DMS79 treated with DMSO at 0.1 percent for 48 hours (cell line): ENCODE measurements around the gene PLAGL2.
A peak's percentile ranks its signal among the peaks of the same experiment; 100 is the strongest.
"Not testable (repeated sequence)": the region's sequence is repeated elsewhere in the genome, so short reads cannot be mapped to it uniquely, and the experiment has no call there.

ENCODE experiments used
- DNase-seq: peaks from one replicate; lab custom pipeline; 2025; lab: John Stamatoyannopoulos, UW

PLAGL2 gene

DNA sequence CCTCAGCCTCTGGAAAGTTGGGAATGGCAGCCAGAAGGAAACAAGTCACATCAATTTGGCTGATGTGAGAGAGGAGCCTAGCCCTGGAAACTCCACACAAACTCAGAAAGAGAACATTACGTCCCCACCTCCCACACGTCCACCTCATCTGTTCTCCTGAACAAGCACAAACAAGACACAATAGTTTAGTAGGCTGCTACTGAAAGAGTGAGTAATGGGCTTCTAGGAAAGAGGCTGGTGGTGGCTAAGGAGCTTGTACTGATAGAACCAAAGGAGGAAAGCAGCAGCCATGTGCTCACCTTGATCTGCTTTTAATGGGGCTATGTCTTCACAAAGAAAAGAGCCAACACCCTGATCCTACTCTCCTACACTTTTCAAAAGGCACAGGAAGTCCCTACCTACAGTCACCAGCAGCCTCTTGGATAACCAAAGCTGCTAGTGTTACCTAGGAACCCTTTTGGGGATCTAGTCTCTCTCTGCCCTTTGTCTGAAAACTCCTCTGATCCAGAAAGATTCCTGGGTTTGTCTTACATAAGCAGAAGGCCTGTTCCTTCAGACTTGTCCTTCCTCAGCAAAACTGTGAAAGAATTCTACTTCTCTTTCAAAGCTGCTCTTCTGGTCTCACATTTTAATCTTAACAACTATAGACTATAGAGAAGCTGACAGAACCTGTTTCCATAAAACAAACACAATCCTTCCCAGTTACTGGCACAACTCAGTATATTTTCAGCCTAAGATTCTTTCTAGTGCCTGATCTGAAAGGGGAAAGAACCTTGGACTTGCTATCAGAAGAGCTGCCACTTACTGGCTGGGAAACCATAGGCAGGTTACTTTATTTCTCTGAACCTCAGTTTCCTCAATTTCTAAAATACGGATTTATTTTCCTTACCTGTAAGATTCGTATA is 3.1 kb downstream of the PLAGL2 start:
- no peak for DNase-seq

DNA sequence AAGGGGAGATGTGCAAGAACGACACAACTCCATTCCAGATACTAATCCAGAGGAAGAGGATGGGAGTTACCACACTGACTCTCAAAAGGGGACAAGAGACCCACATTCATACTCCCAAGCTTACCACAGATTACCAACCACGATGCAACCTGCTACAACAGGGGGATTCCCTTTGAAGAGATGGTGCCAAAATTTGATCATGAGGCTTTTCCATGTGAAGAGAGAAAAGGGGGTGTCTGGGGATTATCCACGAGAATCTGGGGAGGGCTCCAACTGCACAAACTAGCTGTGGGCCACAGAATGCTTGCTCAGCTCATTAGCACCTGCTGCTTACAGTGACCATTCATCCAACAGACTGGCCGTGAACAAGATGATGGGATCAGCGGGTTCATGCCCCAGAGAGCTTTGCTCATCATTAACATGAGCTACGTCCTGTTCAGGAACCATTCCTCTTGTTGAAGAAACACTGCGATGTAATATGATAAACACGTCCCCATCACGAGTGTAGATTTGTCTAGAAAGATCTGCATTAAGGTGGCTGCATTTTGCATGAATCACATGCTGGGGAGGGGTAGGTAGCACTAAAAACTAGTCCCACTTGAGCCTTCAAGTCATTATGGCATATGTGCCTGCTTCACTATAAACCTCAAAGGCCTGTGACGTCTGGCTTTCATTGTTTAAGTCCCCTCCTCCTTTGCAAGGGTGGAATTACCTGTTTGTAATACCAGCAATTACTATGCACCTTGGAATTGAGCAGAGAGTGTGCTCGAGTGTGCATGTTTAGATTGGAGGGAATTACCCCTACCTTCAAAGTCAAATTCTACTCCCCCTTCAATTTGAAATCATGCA is 4.0 kb downstream of the PLAGL2 start:
- DNase-seq: no peak

DNA sequence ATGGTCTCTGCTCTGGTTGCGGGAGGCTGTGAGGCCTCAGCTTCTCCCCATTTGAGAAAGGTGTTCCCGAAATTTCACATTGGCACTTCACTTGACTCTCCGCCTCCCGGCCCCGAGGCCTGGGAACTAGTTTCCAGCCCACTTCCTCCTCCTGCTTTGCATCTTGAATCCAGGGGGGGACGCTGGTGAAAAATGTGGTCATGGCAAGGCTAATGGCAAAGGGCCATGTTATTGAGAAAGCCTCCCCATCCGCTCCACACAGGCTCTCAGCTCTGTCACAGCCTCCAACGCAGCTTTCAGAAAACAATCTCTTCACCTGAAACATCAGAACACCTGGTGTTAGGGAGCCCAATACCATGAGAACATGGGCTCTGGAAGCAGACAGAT is 5.6 kb downstream of the PLAGL2 start:
- no peak for DNase-seq

- no peak for DNase-seq
Observed at GRCh38 chr20:32201296-32201976, 6.1 kb downstream of the PLAGL2 start.

GRCh38 chr20:32199006-32199405 is 8.5 kb downstream of the PLAGL2 start:
- DNase-seq: no peak

DNA sequence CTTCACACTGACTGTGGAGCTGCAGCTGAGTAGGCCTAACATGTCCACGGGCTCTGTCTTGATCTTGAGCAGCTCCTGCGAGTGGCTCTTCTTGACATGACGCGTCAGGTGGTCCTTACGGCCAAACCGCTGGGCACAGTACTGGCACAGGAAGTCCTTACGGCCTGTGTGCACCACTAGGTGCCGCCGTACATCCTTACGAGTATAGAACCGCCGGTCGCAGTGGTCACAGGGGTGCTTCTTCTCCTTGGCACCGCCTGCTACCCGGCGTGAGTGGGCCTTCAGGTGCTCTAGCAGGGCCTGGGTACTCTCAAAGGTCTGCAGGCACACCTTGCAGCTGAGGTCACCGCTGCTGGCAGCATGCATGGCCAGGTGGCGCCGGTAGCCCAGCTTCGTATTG is 10.4 kb downstream of the PLAGL2 start:
- DNase-seq: not testable (repeated sequence)

- DNase-seq: not testable (repeated sequence)
Observed at GRCh38 chr20:32196613-32197012, 10.9 kb downstream of the PLAGL2 start.

DNA sequence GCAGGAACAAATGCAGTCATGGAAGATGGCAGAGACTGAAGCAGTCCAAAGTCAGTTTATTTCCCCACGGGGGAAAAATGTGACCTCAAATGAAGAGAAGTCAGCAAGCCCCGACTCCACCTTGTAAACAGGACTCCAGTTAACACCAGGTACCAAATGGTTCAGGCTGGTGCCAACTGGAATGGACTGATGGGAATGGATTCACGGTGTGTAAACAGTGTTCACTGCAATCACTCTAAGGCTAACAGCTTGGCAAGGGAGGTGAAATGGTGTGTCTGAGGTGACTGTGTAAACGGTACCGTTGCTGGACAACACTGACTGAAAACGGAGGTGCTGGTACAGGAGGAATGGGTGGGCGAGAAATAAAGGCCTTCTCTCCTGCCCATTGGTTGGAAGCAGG is 12.0 kb downstream of the PLAGL2 start:
- DNase-seq: no peak

GRCh38 chr20:32193996-32194395 is 13.5 kb downstream of the PLAGL2 start:
- no peak for DNase-seq

DNA sequence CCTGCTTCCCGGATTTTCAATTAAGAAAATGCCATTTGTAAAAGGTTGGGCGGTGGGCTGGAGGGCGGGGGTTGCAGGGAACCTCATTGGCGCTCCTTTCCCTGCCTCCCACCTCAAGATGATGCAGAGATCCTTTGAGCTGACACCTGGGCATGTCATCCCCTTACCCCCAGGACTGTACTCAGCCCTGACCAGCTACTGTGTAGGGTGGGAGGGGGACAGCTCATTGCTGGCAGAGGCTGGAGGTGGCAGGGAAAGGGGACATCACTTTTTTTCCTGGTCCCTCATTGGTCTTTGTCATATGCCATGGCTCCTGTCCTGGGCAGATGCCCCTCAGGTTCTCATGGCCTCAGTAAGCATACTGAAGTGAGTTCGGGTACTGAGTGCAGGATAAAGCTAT is 14.2 kb downstream of the PLAGL2 start:
- not testable (repeated sequence) for DNase-seq

GRCh38 chr20:32192698-32193097 is 14.8 kb downstream of the PLAGL2 start:
- no peak for DNase-seq

- no peak for DNase-seq
Observed at GRCh38 chr20:32191873-32192272, 15.7 kb downstream of the PLAGL2 start.

DNA sequence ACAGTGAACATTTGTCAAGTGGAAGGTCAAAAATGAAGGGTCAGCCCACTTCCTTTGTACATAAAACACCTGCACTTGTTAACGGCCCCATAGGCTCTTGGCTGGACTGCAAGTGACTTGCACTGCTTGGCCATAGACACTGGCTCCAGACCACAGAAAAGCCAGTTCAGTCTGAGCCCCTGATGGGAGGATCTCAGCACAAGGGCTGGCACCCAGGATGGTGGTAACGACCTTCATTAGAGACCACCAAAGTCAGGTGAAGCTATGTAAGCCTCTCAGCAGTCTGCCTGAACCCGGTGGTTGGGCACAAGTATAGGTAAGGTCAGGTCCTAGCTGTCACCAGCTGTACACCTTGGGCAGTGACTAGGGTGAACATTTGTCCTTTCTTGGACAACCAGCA is 16.1 kb downstream of the PLAGL2 start:
- DNase-seq: no peak

- no peak for DNase-seq
Observed at GRCh38 chr20:32190616-32191415, 16.7 kb downstream of the PLAGL2 start.

GRCh38 chr20:32189691-32190615 is 17.6 kb downstream of the PLAGL2 start:
- peak; percentile 75 for DNase-seq

- no peak for DNase-seq
Observed at GRCh38 chr20:32189123-32189410, 18.5 kb downstream of the PLAGL2 start.

GRCh38 chr20:32188376-32189122 is 19.0 kb downstream of the PLAGL2 start:
- no peak for DNase-seq

- DNase-seq: no peak
Observed at GRCh38 chr20:32186506-32186905, 21.0 kb downstream of the PLAGL2 start.

- DNase-seq: no peak
Observed at GRCh38 chr20:32184961-32185603, 22.5 kb downstream of the PLAGL2 start.
